Prostate gland (tissue), 2 donors: ENCODE results near the gene CTNND1.

Experiments
- POLR2A ChIP-seq: fragments of 450-650 bp; IDR thresholded peaks from one replicate; pipeline ENCODE4 v1.6.1; 2016; ENCODE audit warnings: antibody characterized with exemption, mild to moderate bottlenecking
- TF ChIP-seq, protein P1 (sequence below), 4 experiments: fragments of 200-600 bp in 2 of 4; fragments of 450-650 bp in 2 of 4; sonication (generic) in 2 of 4; IDR thresholded peaks; 1 replicate in 3 of 4; 2 replicates in 1 of 4; pipeline ENCODE4 v1.5.1; 2016 to 2019; ENCODE audit warnings: antibody characterized with exemption in 4 of 4, mild to moderate bottlenecking in 2 of 4, moderate library complexity in 2 of 4

DNA sequence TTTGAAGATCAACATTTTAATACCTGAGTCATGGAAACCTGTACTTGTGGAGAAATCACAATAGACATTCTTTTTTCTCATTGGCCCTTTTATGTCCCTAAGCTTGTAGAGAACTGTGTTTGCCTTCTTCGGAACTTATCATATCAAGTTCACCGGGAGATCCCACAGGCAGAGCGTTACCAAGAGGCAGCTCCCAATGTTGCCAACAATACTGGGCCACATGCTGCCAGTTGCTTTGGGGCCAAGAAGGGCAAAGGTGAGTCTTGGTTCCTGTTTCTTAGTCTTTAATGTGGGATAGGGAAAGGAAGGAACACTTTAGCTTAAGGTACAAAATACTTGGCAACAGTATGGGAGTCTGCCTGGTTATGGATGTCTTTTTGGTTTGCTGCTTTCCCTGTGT is 44.2 kb downstream of the CTNND1 start:
- TF ChIP-seq, protein P1, sequence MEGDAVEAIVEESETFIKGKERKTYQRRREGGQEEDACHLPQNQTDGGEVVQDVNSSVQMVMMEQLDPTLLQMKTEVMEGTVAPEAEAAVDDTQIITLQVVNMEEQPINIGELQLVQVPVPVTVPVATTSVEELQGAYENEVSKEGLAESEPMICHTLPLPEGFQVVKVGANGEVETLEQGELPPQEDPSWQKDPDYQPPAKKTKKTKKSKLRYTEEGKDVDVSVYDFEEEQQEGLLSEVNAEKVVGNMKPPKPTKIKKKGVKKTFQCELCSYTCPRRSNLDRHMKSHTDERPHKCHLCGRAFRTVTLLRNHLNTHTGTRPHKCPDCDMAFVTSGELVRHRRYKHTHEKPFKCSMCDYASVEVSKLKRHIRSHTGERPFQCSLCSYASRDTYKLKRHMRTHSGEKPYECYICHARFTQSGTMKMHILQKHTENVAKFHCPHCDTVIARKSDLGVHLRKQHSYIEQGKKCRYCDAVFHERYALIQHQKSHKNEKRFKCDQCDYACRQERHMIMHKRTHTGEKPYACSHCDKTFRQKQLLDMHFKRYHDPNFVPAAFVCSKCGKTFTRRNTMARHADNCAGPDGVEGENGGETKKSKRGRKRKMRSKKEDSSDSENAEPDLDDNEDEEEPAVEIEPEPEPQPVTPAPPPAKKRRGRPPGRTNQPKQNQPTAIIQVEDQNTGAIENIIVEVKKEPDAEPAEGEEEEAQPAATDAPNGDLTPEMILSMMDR (IDR thresholded peaks at IDR 0.05): no peak
- no peak for TF ChIP-seq POLR2A
